ENCODE data around the gene PDCL2. TPM values are rescaled to one million over a fixed set of nuclear protein-coding genes. Genes with fewer than 3 reads are reported as not detected.
A peak's percentile ranks its signal among the peaks of the same experiment; 100 is the strongest.
"Not testable (repeated sequence)": the region's sequence is repeated elsewhere in the genome, so short reads cannot be mapped to it uniquely, and the experiment has no call there.

PDCL2 gene
- not detected for total RNA-seq
- not detected for polyA plus RNA-seq
- long read RNA-seq, donor 1 = 0 reads
- long read RNA-seq, donor 2 = 0 reads
- long read RNA-seq, donor 3 = 0 reads
- long read RNA-seq, donor 4 = 0 reads

GRCh38 chr4:55592014-55592413 lies at the start of gene PDCL2:
Gene PDCL2, minus strand, starts transcription at chr4:55592245. Its CDS starts 136 bp downstream, at chr4:55592109.
- ATAC-seq (no peak), DNase-seq (peak; percentile 13 to 49 (median 42))
- intact Hi-C loops (cut with DNase I) = no loop called here
- H3K9me3 ChIP-seq (ENCODE audit: control insufficient read depth, low read length) = no peaks in the 10 kb centered on the region
- no peak within 1 kb of the TSS for H3K4me3 ChIP-seq (ENCODE audit: low read length)
- WGBS = 93% methylated on average over 24 of the region's 24 CpGs
- no peaks in the 10 kb centered on the region for H3K4me1 ChIP-seq (ENCODE audit: control insufficient read depth, insufficient read depth, low read length)
- H3K27me3 ChIP-seq (ENCODE audit: control insufficient read depth, insufficient read depth) = no peaks in the 10 kb centered on the region
- no peak within 1 kb of the TSS for H3K27ac ChIP-seq (ENCODE audit: low read length)

GRCh38 chr4:55637272-55637820 lies 45.3 kb upstream of the PDCL2 start:
- H3K27me3 ChIP-seq (ENCODE audit: control insufficient read depth, insufficient read depth) = peaks cover 12% of the 10 kb centered on the region

GRCh38 chr4:55636656-55636999 lies 44.6 kb upstream of the PDCL2 start:
- 10% methylated on average over 7 of the region's 7 CpGs for WGBS
- intact Hi-C loops (cut with DNase I) = no loop called here
- peaks cover 12% of the 10 kb centered on the region for H3K27me3 ChIP-seq (ENCODE audit: control insufficient read depth, insufficient read depth)
- no peak overlapping the region for H3K27ac ChIP-seq (ENCODE audit: low read length)
- ATAC-seq (no peak), DNase-seq (no peak)
- H3K4me3 ChIP-seq (ENCODE audit: low read length) = peak overlapping the region; percentile 57
- H3K9me3 ChIP-seq (ENCODE audit: control insufficient read depth, low read length) = no peaks in the 10 kb centered on the region
- peaks cover 3% of the 10 kb centered on the region for H3K4me1 ChIP-seq (ENCODE audit: control insufficient read depth, insufficient read depth, low read length)

More at GRCh38 chr4:55637272-55637820, 45.3 kb upstream of the PDCL2 start:
- intact Hi-C loops (cut with DNase I) = no loop called here
- H3K4me3 ChIP-seq (ENCODE audit: low read length) = no peak overlapping the region
- H3K9me3 ChIP-seq (ENCODE audit: control insufficient read depth, low read length) = no peaks in the 10 kb centered on the region
- no peak for DNase-seq
- WGBS = 25% methylated on average over 12 of the region's 12 CpGs
- no peak overlapping the region for H3K27ac ChIP-seq (ENCODE audit: low read length)
- H3K4me1 ChIP-seq (ENCODE audit: control insufficient read depth, insufficient read depth, low read length) = peaks cover 3% of the 10 kb centered on the region
- no peak for ATAC-seq

GRCh38 chr4:55635741-55636655 lies 44.0 kb upstream of the PDCL2 start, which contains the start of gene NMU:
Gene NMU, minus strand, starts transcription at chr4:55636298. Its CDS starts 106 bp downstream, at chr4:55636192.
- H3K27me3 ChIP-seq (ENCODE audit: control insufficient read depth, insufficient read depth) = peaks cover 12% of the 10 kb centered on the region
- no peaks in the 10 kb centered on the region for H3K9me3 ChIP-seq (ENCODE audit: control insufficient read depth, low read length)
- WGBS = under 1% methylated on average over 80 of the region's 80 CpGs
- intact Hi-C loops (cut with DNase I) = no loop called here
- DNase-seq (peak; percentile 31 to 73 (median 58)), ATAC-seq (peak; percentile 63 to 74)
- no peak within 1 kb of the TSS for H3K27ac ChIP-seq (ENCODE audit: low read length)
- H3K4me1 ChIP-seq (ENCODE audit: control insufficient read depth, insufficient read depth, low read length) = peaks cover 3% of the 10 kb centered on the region
- H3K4me3 ChIP-seq (ENCODE audit: low read length) = peak within 1 kb of the TSS; percentile 57

- no peak for ATAC-seq
- no peak overlapping the region for H3K4me3 ChIP-seq (ENCODE audit: low read length)
- H3K27me3 ChIP-seq (ENCODE audit: control insufficient read depth, insufficient read depth) = peaks cover 10% of the 10 kb centered on the region
- DNase-seq = no peak
- intact Hi-C loops (cut with DNase I) = no loop called here
- peaks cover 3% of the 10 kb centered on the region for H3K4me1 ChIP-seq (ENCODE audit: control insufficient read depth, insufficient read depth, low read length)
- H3K27ac ChIP-seq (ENCODE audit: low read length) = no peak overlapping the region
- 4% methylated on average over 11 of the region's 11 CpGs for WGBS
- H3K9me3 ChIP-seq (ENCODE audit: control insufficient read depth, low read length) = no peaks in the 10 kb centered on the region
These were observed 43.2 kb upstream of the PDCL2 start for GRCh38 chr4:55635282-55635681.

GRCh38 chr4:55634417-55635128 lies 42.5 kb upstream of the PDCL2 start:
- H3K4me1 ChIP-seq (ENCODE audit: control insufficient read depth, insufficient read depth, low read length) = peaks cover 3% of the 10 kb centered on the region
- intact Hi-C loops (cut with DNase I) = no loop called here

GRCh38 chr4:55633903-55634302 lies 41.9 kb upstream of the PDCL2 start:
- peaks cover 9% of the 10 kb centered on the region for H3K27me3 ChIP-seq (ENCODE audit: control insufficient read depth, insufficient read depth)
- no peak for DNase-seq
- H3K9me3 ChIP-seq (ENCODE audit: control insufficient read depth, low read length) = no peaks in the 10 kb centered on the region
- peaks cover 3% of the 10 kb centered on the region for H3K4me1 ChIP-seq (ENCODE audit: control insufficient read depth, insufficient read depth, low read length)
- no peak overlapping the region for H3K4me3 ChIP-seq (ENCODE audit: low read length)
- WGBS = 59% methylated on average over 6 of the region's 6 CpGs
- intact Hi-C loops (cut with DNase I) = no loop called here
- no peak for ATAC-seq
- H3K27ac ChIP-seq (ENCODE audit: low read length) = no peak overlapping the region

More at GRCh38 chr4:55634417-55635128, 42.5 kb upstream of the PDCL2 start:
- Histone ChIP-seq H3K9me3 (ENCODE audit: control insufficient read depth, low read length) (no peaks in the 10 kb centered on the region), H3K27me3 (ENCODE audit: control insufficient read depth, insufficient read depth) (peaks cover 9% of the 10 kb centered on the region), H3K4me3 (ENCODE audit: low read length) (no peak overlapping the region), H3K27ac (ENCODE audit: low read length) (no peak overlapping the region)
- DNase-seq (no peak), ATAC-seq (no peak)
- 28% methylated on average over 3 of the region's 3 CpGs for WGBS

GRCh38 chr4:55625835-55626234 lies 33.8 kb upstream of the PDCL2 start:
- DNase-seq = no peak
- no peaks in the 10 kb centered on the region for H3K9me3 ChIP-seq (ENCODE audit: control insufficient read depth, low read length)
- ATAC-seq = no peak
- H3K27me3 ChIP-seq (ENCODE audit: control insufficient read depth, insufficient read depth) = no peaks in the 10 kb centered on the region
- no peak overlapping the region for H3K4me3 ChIP-seq (ENCODE audit: low read length)
- intact Hi-C loops (cut with DNase I) = no loop called here
- no peaks in the 10 kb centered on the region for H3K4me1 ChIP-seq (ENCODE audit: control insufficient read depth, insufficient read depth, low read length)
- WGBS = 44% methylated on average over 2 of the region's 2 CpGs
- H3K27ac ChIP-seq (ENCODE audit: low read length) = no peak overlapping the region

- 62% methylated on average over 1 of the region's 1 CpG for WGBS
- ATAC-seq; H3K27me3 ChIP-seq (ENCODE audit: control insufficient read depth, insufficient read depth); H3K9me3 ChIP-seq (ENCODE audit: control insufficient read depth, low read length); DNase-seq; H3K4me1 ChIP-seq (ENCODE audit: control insufficient read depth, insufficient read depth, low read length); H3K4me3 ChIP-seq (ENCODE audit: low read length); H3K27ac ChIP-seq (ENCODE audit: low read length); intact Hi-C loops (cut with DNase I): not testable (repeated sequence)
These were observed 32.0 kb upstream of the PDCL2 start for GRCh38 chr4:55624063-55624462.

- Histone ChIP-seq H3K27me3 (ENCODE audit: control insufficient read depth, insufficient read depth) (no peaks in the 10 kb centered on the region), H3K4me3 (ENCODE audit: low read length) (no peak overlapping the region), H3K27ac (ENCODE audit: low read length) (no peak overlapping the region), H3K9me3 (ENCODE audit: control insufficient read depth, low read length) (no peaks in the 10 kb centered on the region), H3K4me1 (ENCODE audit: control insufficient read depth, insufficient read depth, low read length) (no peaks in the 10 kb centered on the region)
- intact Hi-C loops (cut with DNase I) = no loop called here
- no peak for ATAC-seq
- WGBS = 81% methylated on average over 1 of the region's 1 CpG
- no peak for DNase-seq
These were observed 26.6 kb upstream of the PDCL2 start for GRCh38 chr4:55618546-55619143.

All from right cardiac atrium (tissue), 5 donors.